GM23248 (cell line): ENCODE data around the gene PNMT.

ENCODE experiments used
- EZH2 ChIP-seq: fragments of 200-600 bp; sonication (generic); IDR thresholded peaks from 2 replicates; pipeline ENCODE4 v1.6.1; 2018; ENCODE audit warnings: antibody characterized with exemption, mild to moderate bottlenecking; ENCODE audit not compliant: insufficient read depth, poor library complexity, severe bottlenecking
- EZH2phosphoT487 ChIP-seq: fragments of 200-600 bp; sonication (generic); IDR thresholded peaks from 2 replicates; pipeline ENCODE4 v1.6.1; 2018; ENCODE audit warnings: antibody characterized with exemption, moderate library complexity, mild to moderate bottlenecking, low read depth; ENCODE audit not compliant: insufficient read depth

GRCh38 chr17:39706921-39707337, 38.7 kb downstream of the PNMT start:
- TF ChIP-seq EZH2phosphoT487: no peak
- TF ChIP-seq EZH2: no peak
